Progenitor cell of endocrine pancreas (in vitro differentiated cells): Measurements from ENCODE around the gene KCTD14. TPM values are rescaled to one million over a fixed set of nuclear protein-coding genes. Genes with fewer than 3 reads are reported as not detected.
A peak's percentile ranks its signal among the peaks of the same experiment; 100 is the strongest.
"Not testable (repeated sequence)": the region's sequence is repeated elsewhere in the genome, so short reads cannot be mapped to it uniquely, and the experiment has no call there.

ENCODE experiments used
- DNase-seq: peaks from one replicate; pipeline ENCODE4 v3.0.0; 2021; ENCODE audit warnings: low spot score; ENCODE audit not compliant: unreplicated experiment
- H3K27ac Mint-ChIP-seq: 2 replicates; pipeline ENCODE4 v1.8.0; 2021; ENCODE audit warnings: mild to moderate bottlenecking, moderate library complexity, mixed read lengths
- H3K27me3 Mint-ChIP-seq: 2 replicates; pipeline ENCODE4 v1.8.0; 2021; ENCODE audit warnings: mixed read lengths
- H3K36me3 Mint-ChIP-seq: 2 replicates; pipeline ENCODE4 v1.8.0; 2022; ENCODE audit warnings: mixed read lengths; ENCODE audit not compliant: insufficient read depth
- H3K4me1 Mint-ChIP-seq: 2 replicates; pipeline ENCODE4 v1.8.0; 2021; ENCODE audit warnings: low read depth, mixed read lengths
- H3K4me3 Mint-ChIP-seq: 2 replicates; pipeline ENCODE4 v1.8.0; 2021; ENCODE audit warnings: low read depth, mild to moderate bottlenecking, moderate library complexity, mixed read lengths
- H3K9me3 Mint-ChIP-seq: 2 replicates; pipeline ENCODE4 v1.8.0; 2021; ENCODE audit warnings: low read depth, mixed read lengths
- CTCF ChIP-seq: fragments of 200-600 bp; sonication (generic); IDR thresholded peaks from one replicate; pipeline ENCODE4 v1.5.0; 2021; ENCODE audit warnings: antibody characterized with exemption, mild to moderate bottlenecking; ENCODE audit not compliant: unreplicated experiment
- total RNA-seq: library from RNA; stranded (reverse); gene quantifications from 2 replicates; pipeline ENCODE4 v1.2.1, GENCODE V29; 2021

The KCTD14 gene
- total RNA-seq, 1 donor from 2014 or later: 5.4 TPM

- no peaks in the 10 kb centered on the region for H3K27me3 Mint-ChIP-seq
- no peaks in the 10 kb centered on the region for H3K9me3 Mint-ChIP-seq
- H3K4me3 Mint-ChIP-seq: no peak overlapping the region
- DNase-seq: no peak
- peaks cover 8% of the 10 kb centered on the region for H3K36me3 Mint-ChIP-seq
- no peak for TF ChIP-seq CTCF
- H3K27ac Mint-ChIP-seq: peak overlapping the region; percentile 87
- peaks cover 27% of the 10 kb centered on the region for H3K4me1 Mint-ChIP-seq
Measured at GRCh38 chr11:78020246-78020645, 2.8 kb downstream of the KCTD14 start.

GRCh38 chr11:78019808-78020207, 3.3 kb downstream of the KCTD14 start:
- no peak for DNase-seq
- H3K9me3 Mint-ChIP-seq: no peaks in the 10 kb centered on the region
- peak overlapping the region; percentile 87 for H3K27ac Mint-ChIP-seq
- peaks cover 10% of the 10 kb centered on the region for H3K36me3 Mint-ChIP-seq
- H3K27me3 Mint-ChIP-seq: no peaks in the 10 kb centered on the region
- TF ChIP-seq CTCF: no peak
- H3K4me3 Mint-ChIP-seq: no peak overlapping the region
- peaks cover 27% of the 10 kb centered on the region for H3K4me1 Mint-ChIP-seq

GRCh38 chr11:78015878-78016277, 7.2 kb downstream of the KCTD14 start:
- peaks cover 10% of the 10 kb centered on the region for H3K36me3 Mint-ChIP-seq
- no peaks in the 10 kb centered on the region for H3K9me3 Mint-ChIP-seq
- peaks cover 17% of the 10 kb centered on the region for H3K4me1 Mint-ChIP-seq
- no peak overlapping the region for H3K4me3 Mint-ChIP-seq
- H3K27ac Mint-ChIP-seq: no peak overlapping the region
- DNase-seq: no peak
- no peak for TF ChIP-seq CTCF
- H3K27me3 Mint-ChIP-seq: no peaks in the 10 kb centered on the region

GRCh38 chr11:78014937-78015520, 8.0 kb downstream of the KCTD14 start:
- H3K27ac Mint-ChIP-seq: peak overlapping the region; percentile 12
- not testable (repeated sequence) for H3K4me1 Mint-ChIP-seq, H3K36me3 Mint-ChIP-seq, DNase-seq, H3K27me3 Mint-ChIP-seq, H3K4me3 Mint-ChIP-seq, H3K9me3 Mint-ChIP-seq

GRCh38 chr11:78011301-78011700, 11.8 kb downstream of the KCTD14 start:
- Mint-ChIP-seq H3K27me3 (no peaks in the 10 kb centered on the region), H3K27ac (no peak overlapping the region), H3K9me3 (no peaks in the 10 kb centered on the region), H3K4me1 (peaks cover 3% of the 10 kb centered on the region), H3K4me3 (no peak overlapping the region), H3K36me3 (peaks cover 8% of the 10 kb centered on the region)
- DNase-seq: no peak
- no peak for TF ChIP-seq CTCF

- no peak for TF ChIP-seq CTCF
- peaks cover 5% of the 10 kb centered on the region for H3K36me3 Mint-ChIP-seq
- H3K4me1 Mint-ChIP-seq: peaks cover 3% of the 10 kb centered on the region
- no peaks in the 10 kb centered on the region for H3K9me3 Mint-ChIP-seq
- no peak overlapping the region for H3K4me3 Mint-ChIP-seq
- no peak for DNase-seq
- no peak overlapping the region for H3K27ac Mint-ChIP-seq
- H3K27me3 Mint-ChIP-seq: no peaks in the 10 kb centered on the region
Measured at GRCh38 chr11:78010755-78011154, 12.3 kb downstream of the KCTD14 start.
